GM23338 (cell line): Measurements from ENCODE around the gene STOX1. TPM values are rescaled to one million over a fixed set of nuclear protein-coding genes. Genes with fewer than 3 reads are reported as not detected.
"Not testable (repeated sequence)": the region's sequence is repeated elsewhere in the genome, so short reads cannot be mapped to it uniquely, and the experiment has no call there.

ENCODE experiments used
- ATAC-seq: fragments of 200-7000 bp; cut with Tn5 transposase; 3 replicates; pipeline ENCODE4 v1.9.1; 2020
- DNase-seq: peaks from one replicate; pipeline ENCODE4 v3.0.0-alpha.2; 2015; ENCODE audit warnings: low spot score
- H2AFZ ChIP-seq: fragments of 200-600 bp; sonication (generic); 2 replicates; pipeline ENCODE4 v1.8.0; 2016; ENCODE audit warnings: antibody characterized with exemption, mild to moderate bottlenecking, moderate library complexity
- H3F3A ChIP-seq: fragments of 200-600 bp; sonication (generic); replicated peaks from 2 replicates; pipeline ENCODE4 v1.8.0; 2017; ENCODE audit warnings: antibody characterized with exemption, mixed run types, low read depth
- H3K27ac ChIP-seq: fragments of 200-600 bp; sonication (generic); 2 replicates; pipeline ENCODE4 v1.6.1; 2016; ENCODE audit warnings: low read depth
- H3K27me3 ChIP-seq: fragments of 200-600 bp; sonication (generic); 2 replicates; pipeline ENCODE4 v1.8.0; 2016; ENCODE audit warnings: mild to moderate bottlenecking, mixed run types, moderate library complexity; ENCODE audit not compliant: insufficient read depth
- H3K36me3 ChIP-seq: fragments of 200-600 bp; sonication (generic); 2 replicates; pipeline ENCODE4 v1.8.0; 2016; ENCODE audit warnings: mild to moderate bottlenecking; ENCODE audit not compliant: insufficient read depth
- H3K4me1 ChIP-seq: fragments of 200-600 bp; sonication (generic); 2 replicates; pipeline ENCODE4 v1.8.0; 2016; ENCODE audit warnings: mild to moderate bottlenecking, moderate library complexity; ENCODE audit not compliant: insufficient read depth
- H3K4me2 ChIP-seq: fragments of 200-600 bp; sonication (generic); 2 replicates; pipeline ENCODE4 v1.7.1; 2017; ENCODE audit warnings: mixed run types
- H3K4me3 ChIP-seq: fragments of 200-600 bp; sonication (generic); 2 replicates; pipeline ENCODE4 v1.6.1; 2016; ENCODE audit warnings: mixed run types
- H3K79me2 ChIP-seq: fragments of 200-600 bp; sonication (generic); replicated peaks from 2 replicates; pipeline ENCODE4 v1.8.0; 2017; ENCODE audit warnings: mild to moderate bottlenecking; ENCODE audit not compliant: insufficient read depth
- H3K9me2 ChIP-seq: fragments of 200-600 bp; sonication (generic); 2 replicates; pipeline ENCODE4 v1.8.0; 2017; ENCODE audit not compliant: insufficient read depth
- H4K20me1 ChIP-seq: fragments of 200-600 bp; sonication (generic); replicated peaks from 2 replicates; pipeline ENCODE4 v1.8.0; 2017; ENCODE audit warnings: mild to moderate bottlenecking; ENCODE audit not compliant: insufficient read depth
- H3K27ac Mint-ChIP-seq: 2 replicates; pipeline ENCODE4 v1.8.0; 2020; ENCODE audit warnings: inconsistent platforms, mild to moderate bottlenecking, moderate library complexity, mixed read lengths
- H3K27me3 Mint-ChIP-seq: 3 replicates; pipeline ENCODE4 v1.8.0; 2022; ENCODE audit warnings: low read depth, mild to moderate bottlenecking, moderate library complexity, mixed read lengths, inconsistent platforms; ENCODE audit not compliant: insufficient read depth, poor library complexity
- H3K36me3 Mint-ChIP-seq: 3 replicates; pipeline ENCODE4 v1.8.0; 2021; ENCODE audit warnings: low read depth, mild to moderate bottlenecking, inconsistent platforms, moderate library complexity, mixed read lengths
- H3K4me1 Mint-ChIP-seq: 3 replicates; pipeline ENCODE4 v1.8.0; 2020; ENCODE audit warnings: mild to moderate bottlenecking, inconsistent platforms, mixed read lengths
- H3K4me3 Mint-ChIP-seq: 3 replicates; pipeline ENCODE4 v1.8.0; 2021; ENCODE audit warnings: moderate library complexity, mild to moderate bottlenecking, inconsistent platforms, mixed read lengths
- H3K9me3 Mint-ChIP-seq: 3 replicates; pipeline ENCODE4 v1.8.0; 2020; ENCODE audit warnings: moderate library complexity, mild to moderate bottlenecking, inconsistent platforms, mixed read lengths
- EZH2phosphoT487 ChIP-seq: fragments of 200-600 bp; sonication (generic); IDR thresholded peaks from one replicate; pipeline ENCODE4 v1.8.1; 2018; ENCODE audit warnings: antibody characterized with exemption; ENCODE audit not compliant: unreplicated experiment
- JUNB ChIP-seq: IDR thresholded peaks from one replicate; pipeline ENCODE4 v1.6.1; 2016; ENCODE audit warnings: antibody characterized with exemption; ENCODE audit not compliant: unreplicated experiment
- POLR2AphosphoS5 ChIP-seq: IDR thresholded peaks from 2 replicates; pipeline ENCODE4 v1.6.1; 2016; ENCODE audit warnings: antibody characterized with exemption, low read depth
- STAT1 ChIP-seq: IDR thresholded peaks from one replicate; pipeline ENCODE4 v1.6.1; 2016; ENCODE audit warnings: antibody characterized with exemption; ENCODE audit not compliant: unreplicated experiment
- ZNF331 ChIP-seq: fragments of 250-450 bp; sonication (Bioruptor Pico); IDR thresholded peaks from 2 replicates; pipeline ENCODE4 v1.5.0; 2020; ENCODE audit warnings: low read depth, mild to moderate bottlenecking, moderate library complexity
- ZNF462 ChIP-seq: fragments of 250-450 bp; sonication (Bioruptor Pico); IDR thresholded peaks from 2 replicates; pipeline ENCODE4 v1.5.0; 2020; ENCODE audit warnings: mild to moderate bottlenecking, moderate library complexity
- polyA plus RNA-seq: library from polyadenylated mRNA; unstranded; fragments of >200 nt; fragmentation: Nextera tagmentation; extraction: Ambion mirVana; gene quantifications from 2 replicates; pipeline ENCODE4 v1.2.1, GENCODE V29; 2016
- total RNA-seq: library from RNA; depleted of rRNA; stranded (reverse); fragments of >200 nt; shearing (Covaris generic); gene quantifications from 2 replicates; pipeline ENCODE4 v1.2.3, GENCODE V29; 2014
- TF ChIP-seq, protein P1 (sequence below), 2 experiments: fragments of 200-600 bp in 1 of 2; sonication (generic) in 1 of 2; conservative IDR thresholded peaks; 2 replicates each; pipeline versions ENCODE4 v1.5.1 to v1.6.1; 2016 to 2017; ENCODE audit warnings: antibody characterized with exemption in 2 of 2, low read depth in 2 of 2, mild to moderate bottlenecking in 2 of 2, moderate library complexity in 1 of 2
- TF ChIP-seq, protein P2 (sequence below): IDR thresholded peaks from one replicate; pipeline ENCODE4 v1.6.1; 2018; ENCODE audit warnings: antibody characterized with exemption; ENCODE audit not compliant: unreplicated experiment
- TF ChIP-seq, protein P3 (sequence below): IDR thresholded peaks from 2 replicates; pipeline ENCODE4 v1.6.1; 2016; ENCODE audit warnings: antibody characterized with exemption

STOX1 gene
- total and polyA plus RNA-seq, 2 experiments from 2014 or later = 1.6 to 2.2 TPM

- Histone ChIP-seq H3K27ac (no peak overlapping the region), H3K9me2 (no peaks in the 10 kb centered on the region), H3K4me2 (no peak overlapping the region), H3K36me3 (no peaks in the 10 kb centered on the region), H3K79me2 (no peaks in the 10 kb centered on the region), H3K4me1 (no peaks in the 10 kb centered on the region), H3K4me3 (no peak overlapping the region), H3F3A (no peaks in the 10 kb centered on the region), H2AFZ (no peak overlapping the region), H3K27me3 (no peaks in the 10 kb centered on the region), H4K20me1 (no peaks in the 10 kb centered on the region)
- Mint-ChIP-seq H3K27ac (no peak overlapping the region), H3K27me3 (peaks cover 3% of the 10 kb centered on the region), H3K9me3 (peaks cover 59% of the 10 kb centered on the region), H3K36me3 (peaks cover 40% of the 10 kb centered on the region), H3K4me1 (0 out of 3 replicates have a peak, but pooled peaks cover 2% of the 10 kb centered on the region), H3K4me3 (no peak overlapping the region)
- DNase-seq (no peak), ATAC-seq (no peak)
- no peak for TF ChIP-seq EZH2phosphoT487
- TF ChIP-seq STAT1 = no peak
- TF ChIP-seq ZNF331 (CRISPR knock-in tag) = no peak
- no peak for TF ChIP-seq POLR2AphosphoS5
- TF ChIP-seq, protein P1, sequence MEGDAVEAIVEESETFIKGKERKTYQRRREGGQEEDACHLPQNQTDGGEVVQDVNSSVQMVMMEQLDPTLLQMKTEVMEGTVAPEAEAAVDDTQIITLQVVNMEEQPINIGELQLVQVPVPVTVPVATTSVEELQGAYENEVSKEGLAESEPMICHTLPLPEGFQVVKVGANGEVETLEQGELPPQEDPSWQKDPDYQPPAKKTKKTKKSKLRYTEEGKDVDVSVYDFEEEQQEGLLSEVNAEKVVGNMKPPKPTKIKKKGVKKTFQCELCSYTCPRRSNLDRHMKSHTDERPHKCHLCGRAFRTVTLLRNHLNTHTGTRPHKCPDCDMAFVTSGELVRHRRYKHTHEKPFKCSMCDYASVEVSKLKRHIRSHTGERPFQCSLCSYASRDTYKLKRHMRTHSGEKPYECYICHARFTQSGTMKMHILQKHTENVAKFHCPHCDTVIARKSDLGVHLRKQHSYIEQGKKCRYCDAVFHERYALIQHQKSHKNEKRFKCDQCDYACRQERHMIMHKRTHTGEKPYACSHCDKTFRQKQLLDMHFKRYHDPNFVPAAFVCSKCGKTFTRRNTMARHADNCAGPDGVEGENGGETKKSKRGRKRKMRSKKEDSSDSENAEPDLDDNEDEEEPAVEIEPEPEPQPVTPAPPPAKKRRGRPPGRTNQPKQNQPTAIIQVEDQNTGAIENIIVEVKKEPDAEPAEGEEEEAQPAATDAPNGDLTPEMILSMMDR (conservative IDR thresholded peaks at IDR 0.05; ENCODE audit: low read depth in 2 of 2) = no peak
- TF ChIP-seq JUNB = no peak
- TF ChIP-seq, protein P2, sequence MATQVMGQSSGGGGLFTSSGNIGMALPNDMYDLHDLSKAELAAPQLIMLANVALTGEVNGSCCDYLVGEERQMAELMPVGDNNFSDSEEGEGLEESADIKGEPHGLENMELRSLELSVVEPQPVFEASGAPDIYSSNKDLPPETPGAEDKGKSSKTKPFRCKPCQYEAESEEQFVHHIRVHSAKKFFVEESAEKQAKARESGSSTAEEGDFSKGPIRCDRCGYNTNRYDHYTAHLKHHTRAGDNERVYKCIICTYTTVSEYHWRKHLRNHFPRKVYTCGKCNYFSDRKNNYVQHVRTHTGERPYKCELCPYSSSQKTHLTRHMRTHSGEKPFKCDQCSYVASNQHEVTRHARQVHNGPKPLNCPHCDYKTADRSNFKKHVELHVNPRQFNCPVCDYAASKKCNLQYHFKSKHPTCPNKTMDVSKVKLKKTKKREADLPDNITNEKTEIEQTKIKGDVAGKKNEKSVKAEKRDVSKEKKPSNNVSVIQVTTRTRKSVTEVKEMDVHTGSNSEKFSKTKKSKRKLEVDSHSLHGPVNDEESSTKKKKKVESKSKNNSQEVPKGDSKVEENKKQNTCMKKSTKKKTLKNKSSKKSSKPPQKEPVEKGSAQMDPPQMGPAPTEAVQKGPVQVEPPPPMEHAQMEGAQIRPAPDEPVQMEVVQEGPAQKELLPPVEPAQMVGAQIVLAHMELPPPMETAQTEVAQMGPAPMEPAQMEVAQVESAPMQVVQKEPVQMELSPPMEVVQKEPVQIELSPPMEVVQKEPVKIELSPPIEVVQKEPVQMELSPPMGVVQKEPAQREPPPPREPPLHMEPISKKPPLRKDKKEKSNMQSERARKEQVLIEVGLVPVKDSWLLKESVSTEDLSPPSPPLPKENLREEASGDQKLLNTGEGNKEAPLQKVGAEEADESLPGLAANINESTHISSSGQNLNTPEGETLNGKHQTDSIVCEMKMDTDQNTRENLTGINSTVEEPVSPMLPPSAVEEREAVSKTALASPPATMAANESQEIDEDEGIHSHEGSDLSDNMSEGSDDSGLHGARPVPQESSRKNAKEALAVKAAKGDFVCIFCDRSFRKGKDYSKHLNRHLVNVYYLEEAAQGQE = no peak
- no peak for TF ChIP-seq ZNF462 (CRISPR knock-in tag)
- TF ChIP-seq, protein P3, sequence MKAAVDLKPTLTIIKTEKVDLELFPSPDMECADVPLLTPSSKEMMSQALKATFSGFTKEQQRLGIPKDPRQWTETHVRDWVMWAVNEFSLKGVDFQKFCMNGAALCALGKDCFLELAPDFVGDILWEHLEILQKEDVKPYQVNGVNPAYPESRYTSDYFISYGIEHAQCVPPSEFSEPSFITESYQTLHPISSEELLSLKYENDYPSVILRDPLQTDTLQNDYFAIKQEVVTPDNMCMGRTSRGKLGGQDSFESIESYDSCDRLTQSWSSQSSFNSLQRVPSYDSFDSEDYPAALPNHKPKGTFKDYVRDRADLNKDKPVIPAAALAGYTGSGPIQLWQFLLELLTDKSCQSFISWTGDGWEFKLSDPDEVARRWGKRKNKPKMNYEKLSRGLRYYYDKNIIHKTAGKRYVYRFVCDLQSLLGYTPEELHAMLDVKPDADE = no peak
Observed at GRCh38 chr10:68864611-68865010, 37.3 kb downstream of the STOX1 start.

DNA sequence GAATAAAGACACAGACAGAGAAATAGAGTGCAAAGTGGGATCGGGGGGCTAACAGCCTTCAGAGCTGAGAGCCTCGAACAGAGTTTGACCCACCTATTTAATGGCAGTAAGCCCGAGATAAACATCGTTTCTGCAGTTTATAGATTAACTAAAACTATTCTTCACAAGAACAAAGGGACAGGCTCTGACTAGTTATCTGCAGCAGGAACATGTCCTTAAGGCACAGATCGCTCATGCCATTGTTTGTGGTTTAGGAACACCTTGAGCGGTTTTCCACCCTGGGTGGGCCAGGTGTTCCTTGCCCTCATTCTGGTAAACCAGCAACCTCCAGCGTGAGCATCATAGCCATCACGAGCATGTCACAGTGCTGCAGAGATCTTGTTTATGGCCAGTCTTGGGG lies 40.8 kb downstream of the STOX1 start:
- DNase-seq, H2AFZ ChIP-seq, H3K36me3 ChIP-seq, H3K4me3 Mint-ChIP-seq, H3K27ac Mint-ChIP-seq, H4K20me1 ChIP-seq, H3F3A ChIP-seq, H3K27me3 Mint-ChIP-seq, H3K27ac ChIP-seq, H3K27me3 ChIP-seq, H3K9me2 ChIP-seq, H3K4me2 ChIP-seq, ATAC-seq, H3K79me2 ChIP-seq, H3K4me3 ChIP-seq: not testable (repeated sequence)
- H3K4me1 ChIP-seq = peaks cover 18% of the 10 kb centered on the region
- H3K9me3 Mint-ChIP-seq = peaks cover 26% of the 10 kb centered on the region
- H3K4me1 Mint-ChIP-seq = peaks cover 20% of the 10 kb centered on the region
- H3K36me3 Mint-ChIP-seq = peaks cover 17% of the 10 kb centered on the region
